OCI-LY7 (cell line): ENCODE measurements around the gene PXMP4. TPM values are rescaled to one million over a fixed set of nuclear protein-coding genes. Genes with fewer than 3 reads are reported as not detected.

Experiments used
- BruUV-seq: library from RNA; stranded (reverse); fragments of 400-500 nt; replicated peaks from 2 replicates; lab custom pipeline; 2021; lab: Mats Ljungman, UMichigan
- CTCF ChIA-PET: fragments of 300-600 bp; sonication (Branson Sonifier 250); formaldehyde crosslinking; loops from one replicate; lab custom pipeline; 2022; ENCODE audit warnings: antibody characterized with exemption; ENCODE audit not compliant: unreplicated experiment; lab: Charles Lee
- POLR2A ChIA-PET: fragments of 300-600 bp; sonication (Branson Sonifier 250); formaldehyde crosslinking; loops from one replicate; lab custom pipeline; 2022; ENCODE audit warnings: antibody characterized with exemption; lab: Charles Lee
- DNase-seq: peaks from one replicate; pipeline ENCODE4 v3.0.0-alpha.2; 2015; ENCODE audit warnings: low spot score
- H2AFZ ChIP-seq: fragments of 200-600 bp; sonication (generic), shearing (Covaris generic); 2 replicates; pipeline ENCODE4 v1.6.1; 2014; ENCODE audit warnings: mild to moderate bottlenecking, antibody characterized with exemption, low read length, moderate library complexity
- H3K27ac ChIP-seq: fragments of 200-600 bp; sonication (generic); 2 replicates; pipeline ENCODE4 v1.5.1; 2014; ENCODE audit warnings: mixed run types, low read depth, mild to moderate bottlenecking, moderate library complexity, low read length, inconsistent platforms; ENCODE audit not compliant: poor library complexity, severe bottlenecking
- H3K36me3 ChIP-seq: fragments of 200-600 bp; sonication (generic); 2 replicates; pipeline ENCODE4 v1.6.1; 2014; ENCODE audit warnings: mild to moderate bottlenecking, antibody characterized with exemption, low read length, moderate library complexity, mixed read lengths; ENCODE audit not compliant: insufficient read depth
- H3K4me1 ChIP-seq: fragments of 200-600 bp; sonication (generic); 2 replicates; pipeline ENCODE4 v1.5.1; 2014; ENCODE audit warnings: mild to moderate bottlenecking, low read length; ENCODE audit not compliant: insufficient read depth, poor library complexity, severe bottlenecking
- H3K4me2 ChIP-seq: fragments of 200-600 bp; sonication (generic); 2 replicates; pipeline ENCODE4 v1.6.1; 2014; ENCODE audit warnings: mild to moderate bottlenecking, low read length
- H3K4me3 ChIP-seq: fragments of 200-600 bp; sonication (generic); 2 replicates; pipeline ENCODE4 v1.5.1; 2014; ENCODE audit warnings: mild to moderate bottlenecking, low read depth, low read length; ENCODE audit not compliant: poor library complexity, severe bottlenecking
- H3K79me2 ChIP-seq: fragments of 200-600 bp; sonication (generic); 2 replicates; pipeline ENCODE4 v1.6.1; 2016; ENCODE audit warnings: low read depth, mild to moderate bottlenecking, low read length, moderate library complexity, mixed read lengths; ENCODE audit not compliant: insufficient read depth
- H3K9me2 ChIP-seq: fragments of 200-600 bp; sonication (generic); 2 replicates; pipeline ENCODE4 v1.6.1; 2016; ENCODE audit warnings: mild to moderate bottlenecking, low read length, mixed read lengths; ENCODE audit not compliant: insufficient read depth
- H3K9me3 ChIP-seq: fragments of 200-600 bp; sonication (generic); 2 replicates; pipeline ENCODE4 v1.6.1; 2014; ENCODE audit warnings: mild to moderate bottlenecking, mixed run types, low read length, mixed read lengths
- H4K20me1 ChIP-seq: fragments of 200-600 bp; sonication (generic); 2 replicates; pipeline ENCODE4 v1.6.1; 2014; ENCODE audit warnings: mild to moderate bottlenecking, antibody characterized with exemption, low read length, moderate library complexity, mixed read lengths; ENCODE audit not compliant: insufficient read depth
- EZH2phosphoT487 ChIP-seq: fragments of 200-600 bp; sonication (generic); IDR thresholded peaks from 2 replicates; pipeline ENCODE4 v1.6.1; 2018; ENCODE audit warnings: low read depth, borderline replicate concordance, mild to moderate bottlenecking, mixed run types, antibody characterized with exemption, low read length, moderate library complexity, mixed read lengths
- intact Hi-C: fragments of 100-400 bp; cut with micrococcal nuclease; formaldehyde crosslinking; loops from one replicate; pipeline ENCODE4 v1.10.0; 2022; ENCODE audit not compliant: unreplicated experiment
- total RNA-seq, 2 experiments: library from RNA; depleted of rRNA in 1 of 2; stranded (reverse); fragments of >200 nt in 1 of 2; shearing (Covaris generic) in 1 of 2; gene quantifications; 2 replicates each; pipeline ENCODE4 v1.2.3, GENCODE V29; 2014 to 2022
- TF ChIP-seq, protein P1 (sequence below): fragments of 200-600 bp; sonication (generic); conservative IDR thresholded peaks from 2 replicates; pipeline ENCODE4 v1.5.1; 2014; ENCODE audit warnings: mild to moderate bottlenecking, antibody characterized with exemption, low read length, moderate library complexity, mixed read lengths

The PXMP4 gene
- total RNA-seq, 2 experiments from 2014 or later = 3.1 to 8.2 TPM

DNA sequence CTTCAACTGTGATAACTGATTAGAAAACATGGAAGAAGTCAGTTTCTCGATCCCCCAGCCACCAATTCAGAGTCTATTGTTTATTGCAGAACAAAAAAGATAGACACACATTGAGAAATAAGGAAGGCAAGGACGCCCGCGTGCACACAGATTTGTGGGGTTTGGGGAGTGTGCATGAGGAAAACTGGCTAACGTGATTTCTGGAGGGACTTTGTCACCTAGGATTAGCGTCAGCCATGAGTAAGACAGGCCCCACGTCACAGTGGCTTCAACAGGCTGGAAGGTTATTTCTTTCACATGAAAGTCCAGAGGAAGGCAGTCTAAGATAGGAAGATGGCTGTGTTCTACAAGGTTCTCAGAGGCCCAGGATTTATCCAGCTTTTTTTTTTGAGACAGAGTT is 19.4 kb upstream of the PXMP4 start:
- ChIA-PET POLR2A (no interaction called here), CTCF (no interaction called here)
- BruUV-seq = no TSS peak
- Histone ChIP-seq H3K27ac (no peak overlapping the region), H3K4me3 (no peak overlapping the region), H3K4me1 (peaks cover 2% of the 10 kb centered on the region), H3K4me2 (no peak overlapping the region), H3K36me3 (peaks cover 4% of the 10 kb centered on the region; the same call in 1 of the 2 replicates), H3K9me2 (no peaks in the 10 kb centered on the region), H3K79me2 (no peaks in the 10 kb centered on the region), H2AFZ (no peak overlapping the region), H4K20me1 (no peaks in the 10 kb centered on the region), H3K9me3 (peaks cover 16% of the 10 kb centered on the region)
- DNase-seq = no peak
- intact Hi-C loops = no loop called here
- TF ChIP-seq, protein P1, sequence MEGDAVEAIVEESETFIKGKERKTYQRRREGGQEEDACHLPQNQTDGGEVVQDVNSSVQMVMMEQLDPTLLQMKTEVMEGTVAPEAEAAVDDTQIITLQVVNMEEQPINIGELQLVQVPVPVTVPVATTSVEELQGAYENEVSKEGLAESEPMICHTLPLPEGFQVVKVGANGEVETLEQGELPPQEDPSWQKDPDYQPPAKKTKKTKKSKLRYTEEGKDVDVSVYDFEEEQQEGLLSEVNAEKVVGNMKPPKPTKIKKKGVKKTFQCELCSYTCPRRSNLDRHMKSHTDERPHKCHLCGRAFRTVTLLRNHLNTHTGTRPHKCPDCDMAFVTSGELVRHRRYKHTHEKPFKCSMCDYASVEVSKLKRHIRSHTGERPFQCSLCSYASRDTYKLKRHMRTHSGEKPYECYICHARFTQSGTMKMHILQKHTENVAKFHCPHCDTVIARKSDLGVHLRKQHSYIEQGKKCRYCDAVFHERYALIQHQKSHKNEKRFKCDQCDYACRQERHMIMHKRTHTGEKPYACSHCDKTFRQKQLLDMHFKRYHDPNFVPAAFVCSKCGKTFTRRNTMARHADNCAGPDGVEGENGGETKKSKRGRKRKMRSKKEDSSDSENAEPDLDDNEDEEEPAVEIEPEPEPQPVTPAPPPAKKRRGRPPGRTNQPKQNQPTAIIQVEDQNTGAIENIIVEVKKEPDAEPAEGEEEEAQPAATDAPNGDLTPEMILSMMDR = no peak
- no peak for TF ChIP-seq EZH2phosphoT487

DNA sequence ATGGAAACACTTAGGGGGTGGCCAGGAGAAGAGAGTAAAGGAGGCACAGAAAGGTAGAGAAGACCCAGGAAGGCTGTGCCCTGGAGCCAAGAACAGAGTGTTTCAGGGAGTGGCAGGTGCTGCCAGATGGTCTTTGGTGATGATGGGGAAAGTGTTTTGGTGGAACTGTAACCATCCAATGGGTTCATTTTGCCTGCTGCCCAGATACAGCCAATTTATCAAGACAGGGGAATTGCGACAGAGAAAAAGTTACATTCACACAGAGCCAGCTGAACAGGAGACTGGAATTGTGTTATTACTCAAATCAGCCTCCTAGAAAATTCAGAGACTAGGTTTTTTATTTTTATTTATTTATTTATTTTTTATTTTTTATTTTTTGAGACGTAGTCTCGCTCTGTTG is 16.9 kb upstream of the PXMP4 start:
- H3K79me2 ChIP-seq = no peaks in the 10 kb centered on the region; the same call in 1 of the 2 replicates
- H2AFZ ChIP-seq = no peak overlapping the region
- no peak overlapping the region for H3K27ac ChIP-seq
- TF ChIP-seq EZH2phosphoT487 = no peak
- TF ChIP-seq, protein P1 = no peak
- no peaks in the 10 kb centered on the region for H4K20me1 ChIP-seq
- H3K4me2 ChIP-seq = no peak overlapping the region
- ChIA-PET POLR2A (no interaction called here), CTCF (no interaction called here)
- BruUV-seq = no TSS peak
- no peak for DNase-seq
- H3K9me2 ChIP-seq = no peaks in the 10 kb centered on the region
- intact Hi-C loops = no loop called here
- H3K4me1 ChIP-seq = peaks cover 25% of the 10 kb centered on the region
- H3K36me3 ChIP-seq = peaks cover 4% of the 10 kb centered on the region; the same call in 1 of the 2 replicates
- H3K4me3 ChIP-seq = no peak overlapping the region
- H3K9me3 ChIP-seq = peaks cover 16% of the 10 kb centered on the region
